Stimulated activated CD4-positive, alpha-beta T cell treated with anti-CD3 and anti-CD28 coated beads, Interleukin-4, amount 100 ng/mL, for 4 hours (primary cell): ENCODE results near the gene GLMP.

Source experiments
- DNase-seq, 2 experiments: peaks; one replicate each; pipeline ENCODE4 v3.0.0-alpha.2; 2020

Gene GLMP

DNA sequence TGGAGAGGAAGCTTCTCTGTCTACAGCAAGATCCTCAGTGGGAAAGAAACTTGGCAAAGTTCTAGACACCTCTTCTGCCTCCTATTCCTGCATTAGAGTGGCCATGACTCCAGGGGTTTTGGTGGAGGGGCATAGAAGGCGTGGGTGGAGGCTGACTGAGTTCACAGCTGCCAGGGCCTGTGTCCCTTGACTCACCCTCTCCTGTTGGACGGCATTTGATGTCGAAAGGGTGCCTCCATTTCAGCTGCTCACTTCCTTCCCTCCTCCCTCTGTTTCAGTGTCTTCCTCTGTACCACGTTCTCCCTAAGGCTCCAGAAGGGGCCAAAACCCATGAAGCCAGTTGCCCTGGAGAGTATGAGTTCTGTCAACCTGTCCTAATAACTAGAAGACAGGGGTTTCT is 10.7 kb downstream of the GLMP start:
- DNase-seq: no peak

DNA sequence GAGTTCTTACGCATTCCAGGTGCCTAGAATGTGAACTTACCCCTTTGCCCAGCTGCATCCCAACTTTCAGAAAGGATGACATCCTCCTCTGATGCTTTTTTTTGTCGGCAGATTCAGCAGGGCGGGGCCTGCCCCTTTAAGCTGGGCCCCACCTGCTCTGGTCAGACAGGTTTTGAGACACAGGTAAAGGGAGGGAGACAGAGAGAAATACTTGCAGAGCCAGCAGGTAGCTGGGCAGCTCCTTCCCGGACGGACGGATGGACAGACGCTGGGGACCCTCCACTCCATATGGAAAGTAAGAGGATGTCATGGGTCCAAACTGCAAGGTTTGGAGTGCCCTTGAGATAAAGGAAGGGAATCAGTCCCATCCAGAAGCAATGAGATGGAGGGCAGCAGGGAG is 11.4 kb downstream of the GLMP start, which contains the start of gene TMEM79:
TSS of gene TMEM79 (plus strand) at position 214 of the 400 bp plus-strand sequence. CDS start 902 bp downstream, outside the sequence.
- DNase-seq: no peak

DNA sequence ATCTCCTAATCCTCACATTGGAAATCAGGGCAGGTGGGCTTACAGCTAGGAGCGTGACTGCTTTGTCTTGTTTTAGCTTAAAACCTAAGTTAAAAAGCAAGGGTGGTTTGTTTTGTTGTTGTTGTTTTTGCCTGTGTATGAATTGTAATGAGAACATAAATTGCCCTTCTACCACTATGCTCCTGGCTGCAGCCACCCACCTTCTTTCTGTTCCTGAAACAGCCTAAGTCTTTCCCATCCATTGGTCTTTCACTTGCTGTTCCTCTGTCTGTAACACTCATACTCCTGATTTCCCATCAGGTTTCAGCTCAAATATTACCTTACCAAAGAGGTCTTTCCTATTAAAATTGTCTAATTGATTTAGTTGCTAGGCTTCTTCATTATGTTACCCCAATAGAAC is 12.0 kb downstream of the GLMP start:
- no peak for DNase-seq

DNA sequence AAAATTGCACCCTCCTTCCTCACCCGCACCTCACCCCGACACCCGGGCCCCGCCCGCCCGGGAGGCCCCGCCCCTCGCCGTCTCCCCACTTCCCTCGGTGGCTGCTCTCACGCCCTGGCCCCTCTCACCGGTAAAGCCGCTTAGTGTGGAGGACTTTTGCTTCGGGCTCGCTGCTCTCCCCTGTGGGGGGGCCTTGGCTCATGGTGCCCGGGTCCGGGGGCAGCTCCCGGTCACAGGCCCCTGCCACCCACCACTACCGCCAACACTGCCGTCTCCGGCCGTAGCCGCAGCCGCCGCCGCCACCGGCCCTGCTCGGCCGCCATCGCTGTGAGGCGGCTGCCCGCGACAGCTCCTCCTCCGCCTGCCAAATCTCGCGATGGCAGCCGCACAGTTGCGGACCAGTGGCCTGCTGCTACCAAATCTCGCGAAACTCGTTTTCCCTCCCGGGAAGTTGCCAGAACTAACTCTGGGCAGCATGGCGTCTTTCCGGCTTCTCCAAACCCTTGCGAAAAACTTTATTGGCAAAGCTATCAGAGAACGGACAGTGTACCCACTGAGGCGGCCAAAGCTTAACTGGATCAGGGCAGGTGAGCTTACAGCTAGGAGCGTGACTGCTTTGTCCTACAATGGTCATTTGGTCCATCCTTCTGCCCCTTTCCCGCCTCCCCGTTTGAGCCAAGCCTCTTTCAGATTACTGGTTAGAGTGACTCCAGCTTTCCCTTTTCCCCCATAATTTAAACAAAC is 12.8 kb downstream of the GLMP start, which contains the start of gene SMG5:
TSS of gene SMG5 (minus strand) at position 347 of the 744 bp plus-strand sequence. CDS start at position 202, 145 bp downstream.
- peak; percentile 92 to 96 for DNase-seq

DNA sequence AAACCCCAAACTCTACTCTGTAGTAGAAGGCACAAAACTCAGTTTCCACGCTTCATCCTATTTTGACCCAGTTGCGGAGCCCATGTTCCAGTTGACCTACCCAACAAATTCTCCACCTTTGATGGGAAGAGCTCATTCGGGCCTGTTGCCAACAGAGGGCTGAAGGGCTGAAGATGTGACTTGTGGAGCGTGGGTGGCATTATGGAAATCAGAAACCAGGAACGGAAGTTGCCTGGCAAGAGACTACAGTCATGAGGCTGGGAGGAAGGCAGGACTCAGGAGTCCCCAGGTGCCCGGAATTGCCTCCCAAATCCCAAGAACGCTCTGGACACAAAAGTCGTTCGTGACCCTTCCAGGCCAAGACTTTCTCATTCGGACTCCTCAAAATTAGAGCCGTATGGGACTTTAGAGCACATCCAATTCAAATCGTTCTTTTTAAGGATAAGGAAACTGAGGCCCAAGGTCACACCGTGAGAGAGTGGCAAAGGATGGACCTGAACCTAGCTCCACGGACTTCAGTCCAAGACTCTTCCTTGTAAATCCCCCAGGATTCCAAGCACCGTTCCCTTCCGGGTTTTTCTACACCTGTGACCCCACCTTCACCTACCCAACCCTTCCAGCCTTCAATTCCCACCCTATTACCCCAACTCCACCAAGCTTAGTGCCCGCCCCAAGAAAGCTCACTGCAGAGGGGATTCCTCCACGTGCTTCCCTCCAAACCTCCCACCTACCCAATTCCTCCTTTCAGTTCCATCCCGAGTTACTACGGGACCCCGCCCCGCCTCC is 13.6 kb downstream of the GLMP start:
- peak in 1 of 2 experiments; percentile 10 for DNase-seq

DNA sequence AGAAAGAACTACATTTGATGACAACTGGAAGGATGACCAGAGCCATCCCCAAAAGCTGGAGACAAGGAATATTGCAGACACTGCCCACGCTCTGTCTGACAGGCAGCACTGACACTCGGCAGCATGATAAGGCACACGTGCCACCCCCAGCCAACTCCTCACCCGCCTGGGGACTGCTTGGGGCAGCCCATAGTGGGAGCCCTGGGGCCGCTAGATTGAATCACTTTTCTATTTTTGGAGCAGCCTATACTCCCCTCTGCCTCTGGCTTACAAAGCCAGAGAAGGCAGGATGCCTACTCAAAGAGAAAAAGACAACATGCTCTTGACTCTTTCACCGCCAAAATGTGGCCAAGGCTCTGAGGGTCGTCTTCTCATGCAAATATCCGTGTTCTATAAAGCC is 14.2 kb downstream of the GLMP start:
- DNase-seq: peak; percentile 36 to 53

DNA sequence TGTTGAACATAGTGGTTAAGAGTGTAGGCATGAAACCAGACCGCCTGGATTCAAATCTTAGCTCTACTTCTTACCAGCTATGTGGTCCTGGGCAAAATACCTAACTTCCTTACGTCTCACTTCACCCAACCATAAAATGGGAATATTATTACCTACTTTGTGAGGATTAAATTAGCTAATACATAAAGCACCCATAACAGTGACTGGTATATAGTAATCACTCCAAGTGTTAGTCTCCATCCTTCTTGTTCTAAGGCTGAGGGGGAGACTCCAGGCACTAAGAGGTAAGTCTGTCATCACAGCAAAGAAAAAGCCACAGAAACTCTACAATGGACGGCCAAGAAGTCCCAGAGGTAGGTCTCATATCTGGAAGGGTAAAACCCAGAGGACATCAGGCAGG is 15.6 kb downstream of the GLMP start:
- no peak for DNase-seq

DNA sequence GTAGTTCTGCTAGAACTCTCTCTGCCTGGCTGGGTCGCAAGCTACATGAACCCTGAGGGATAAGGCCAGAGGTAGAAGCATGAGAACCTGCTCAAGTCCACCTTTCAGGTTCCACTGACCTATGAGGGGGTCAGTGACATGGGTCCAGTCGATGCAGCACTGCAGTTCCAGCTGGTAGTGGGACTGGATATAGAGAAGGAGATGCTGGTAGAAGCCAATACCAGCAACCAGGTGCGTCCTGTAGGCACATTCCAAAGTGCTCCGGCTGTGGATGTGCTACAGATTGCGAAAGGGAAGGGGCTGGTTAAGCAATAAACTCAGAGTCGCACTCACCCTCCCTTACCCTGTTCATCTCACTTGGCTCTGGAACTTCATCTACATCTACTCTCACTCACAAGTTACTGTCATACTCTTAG is 18.5 kb downstream of the GLMP start:
- DNase-seq: no peak

DNA sequence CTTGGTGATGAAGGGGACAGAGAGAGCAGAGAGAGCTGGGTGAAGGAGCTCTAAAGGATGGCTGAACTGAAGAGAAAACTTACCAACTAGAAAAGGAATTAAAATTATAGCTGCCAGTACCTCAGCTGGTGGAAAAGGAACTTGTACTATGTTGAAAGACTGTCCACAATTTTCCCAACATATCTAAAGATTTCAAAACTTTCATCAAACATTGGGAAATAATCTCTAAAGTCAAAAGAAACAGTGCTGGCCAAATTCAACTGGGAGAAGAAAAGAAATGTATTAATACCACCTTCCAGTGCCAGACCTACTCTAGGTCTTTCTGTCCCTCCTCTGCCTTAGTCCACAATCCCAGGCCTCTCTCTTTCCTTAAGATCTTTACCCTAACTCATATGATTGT is 18.9 kb downstream of the GLMP start:
- no peak for DNase-seq

DNA sequence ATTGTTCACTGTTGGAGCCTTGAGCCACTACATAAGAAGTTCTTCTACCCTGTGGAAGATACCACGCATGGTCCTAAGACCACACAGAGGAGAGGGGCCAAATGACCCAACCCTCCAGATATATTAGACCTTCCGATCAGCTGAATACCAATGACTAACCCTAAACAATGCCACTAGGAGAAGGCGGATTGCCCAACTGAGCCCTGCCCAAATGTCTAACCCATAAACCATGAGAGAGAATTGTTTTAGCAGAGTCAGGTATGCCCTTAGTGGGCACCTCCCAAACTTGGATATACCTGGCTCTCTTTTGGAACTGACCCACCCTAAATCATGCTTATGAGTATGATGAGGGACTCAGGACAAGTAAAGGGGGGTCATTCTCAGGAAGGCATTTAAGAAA is 25.2 kb downstream of the GLMP start:
- DNase-seq: no peak

DNA sequence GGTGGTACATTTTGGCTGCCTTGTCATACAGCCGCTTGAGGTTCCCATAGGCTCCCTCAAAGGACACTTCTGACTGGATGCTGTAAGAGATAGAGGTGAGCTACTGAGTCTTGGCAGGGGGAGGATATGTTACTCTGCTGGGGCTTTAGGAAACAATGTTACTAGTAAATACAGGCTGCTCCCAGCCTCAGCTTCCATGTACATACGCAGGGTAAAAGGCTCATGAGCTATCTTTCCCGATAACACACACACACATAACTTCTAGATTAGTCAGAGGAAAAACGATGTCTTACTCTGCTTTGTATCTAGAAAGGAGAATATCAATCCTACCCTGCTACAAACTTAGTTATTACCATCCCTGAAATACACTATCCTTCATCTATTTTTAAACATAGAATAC is 27.1 kb downstream of the GLMP start:
- DNase-seq: no peak

DNA sequence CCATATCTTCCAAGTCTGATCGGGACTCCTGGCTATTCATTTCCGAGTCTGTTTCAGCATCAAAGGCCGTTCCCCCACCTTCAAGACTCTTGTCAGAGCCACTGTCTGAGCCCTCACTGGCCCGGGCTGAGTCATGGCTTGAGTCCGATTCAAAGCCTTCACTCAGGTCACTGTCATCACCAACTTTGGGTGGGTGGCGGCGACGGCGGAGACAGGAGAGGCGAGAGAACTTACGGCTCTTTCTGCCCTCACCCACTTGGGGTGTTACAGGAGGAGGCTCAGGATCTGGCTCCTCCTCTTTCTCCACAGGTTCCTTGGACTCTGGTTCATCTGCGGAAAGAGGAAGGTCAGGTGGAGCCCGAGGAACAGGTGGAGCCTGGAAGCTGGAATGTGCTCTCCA is 29.4 kb downstream of the GLMP start:
- no peak for DNase-seq

DNA sequence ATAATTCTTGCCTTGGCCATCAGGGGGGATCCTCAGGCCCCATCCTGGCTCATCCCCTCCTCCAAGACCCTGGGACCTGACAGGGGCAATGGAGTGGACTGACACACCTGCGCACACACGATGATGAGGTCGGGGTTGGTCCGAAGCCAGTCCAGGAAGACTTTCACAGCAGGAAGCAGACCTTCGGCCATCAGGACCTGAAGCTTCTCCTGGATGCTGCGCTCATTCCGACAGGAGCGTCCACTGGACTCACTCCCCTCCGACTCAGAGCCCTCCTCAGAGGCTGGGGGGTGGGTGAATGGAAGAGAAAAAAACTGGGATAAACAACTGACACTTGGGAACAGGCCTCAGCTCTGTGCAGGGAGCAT is 32.2 kb downstream of the GLMP start:
- DNase-seq: no peak

DNA sequence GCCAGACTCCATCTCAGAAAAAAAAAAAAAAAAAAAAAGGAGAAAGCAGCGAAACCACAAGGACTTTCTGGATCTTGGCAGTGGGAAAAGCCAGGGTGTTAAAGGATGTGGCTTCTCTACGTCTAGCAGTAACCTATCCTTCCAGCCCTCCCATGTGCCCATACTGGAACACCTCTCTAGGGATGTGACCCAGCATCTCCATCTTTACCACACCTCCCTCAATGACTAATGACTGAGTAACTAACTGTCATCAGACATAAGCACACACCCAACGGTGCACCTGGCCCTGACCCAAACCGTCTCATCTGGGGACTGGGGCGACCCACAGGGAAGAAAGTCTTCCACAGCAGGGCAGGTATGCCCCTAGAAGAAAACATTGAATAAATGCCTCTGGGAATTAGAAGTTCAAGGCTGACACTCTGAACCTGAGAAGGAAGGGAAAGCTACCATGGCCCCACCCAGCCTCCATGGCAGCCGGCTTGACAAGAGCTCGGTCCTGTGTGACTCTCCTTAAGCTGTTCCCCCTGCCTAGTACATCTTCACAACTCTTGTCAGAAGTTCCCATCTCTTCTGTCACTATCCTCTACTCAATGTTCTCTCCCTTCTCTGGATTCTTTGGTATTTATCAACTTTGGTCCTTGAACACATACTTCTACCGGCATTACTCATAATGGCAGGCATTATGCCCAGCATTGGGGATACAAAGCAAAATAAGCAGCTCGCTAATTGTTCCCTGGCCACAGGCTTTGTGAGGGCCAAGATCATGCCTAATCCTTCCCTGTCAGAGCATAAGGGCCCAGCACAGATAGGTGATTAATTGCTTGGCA is 32.8 kb downstream of the GLMP start:
- no peak for DNase-seq

DNA sequence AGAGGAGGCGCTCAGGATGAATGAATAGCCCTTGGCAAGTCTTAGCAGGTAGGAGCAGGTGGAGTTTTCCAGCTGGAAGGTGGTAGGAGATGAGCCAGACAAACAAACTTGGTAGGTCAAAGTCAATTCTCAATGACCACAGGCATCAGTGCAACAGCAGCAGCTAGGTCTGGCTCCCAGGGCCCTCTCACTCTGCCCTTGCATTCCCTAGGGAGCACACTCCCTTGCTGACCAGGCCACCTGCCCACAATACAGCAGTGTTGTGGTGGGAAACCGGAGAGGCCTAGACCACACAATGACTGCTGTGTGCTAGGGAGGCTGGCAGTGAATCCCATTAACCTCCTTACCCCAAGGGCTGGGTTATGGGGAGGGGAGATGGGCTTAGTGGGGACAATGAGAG is 34.6 kb downstream of the GLMP start:
- no peak for DNase-seq

DNA sequence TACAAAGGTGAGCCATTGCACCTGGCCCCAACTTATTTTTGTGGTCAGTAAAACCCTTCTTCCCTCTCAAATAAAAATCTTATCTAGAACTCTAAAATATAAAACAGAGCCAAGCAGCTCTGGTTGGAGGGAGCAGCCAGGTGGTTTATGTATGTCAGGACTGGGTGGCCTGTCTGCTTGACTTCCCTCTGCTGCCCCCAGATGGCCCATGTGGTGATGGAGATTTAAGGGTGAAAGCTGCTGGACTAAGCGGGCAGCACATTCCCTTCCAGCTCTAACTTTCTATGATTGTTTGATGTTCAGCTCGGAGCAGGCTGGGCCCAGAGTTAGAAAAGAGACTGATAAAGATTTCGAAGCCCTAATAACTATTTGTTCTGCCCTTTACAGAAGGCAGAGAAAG is 35.7 kb downstream of the GLMP start:
- no peak for DNase-seq

DNA sequence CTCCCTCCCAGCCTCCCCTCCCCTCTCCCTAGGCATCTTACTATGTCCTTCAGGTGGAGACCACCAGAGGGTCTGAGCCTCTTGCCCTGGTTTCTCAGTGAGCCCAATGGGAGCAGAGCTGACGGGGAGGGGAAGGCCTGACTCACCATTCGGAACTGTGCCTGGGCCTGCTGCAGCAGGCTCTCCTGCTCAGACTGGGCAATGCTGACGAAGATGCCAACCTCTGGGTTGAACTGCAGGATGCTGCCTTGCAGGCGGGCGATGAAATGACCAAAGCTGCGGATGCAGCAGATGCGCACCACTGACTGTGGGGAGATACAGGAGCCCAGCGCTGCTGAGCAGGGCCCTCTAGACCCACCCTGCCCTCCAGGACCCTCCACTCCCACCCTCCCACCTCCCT is 36.6 kb downstream of the GLMP start:
- DNase-seq: no peak

DNA sequence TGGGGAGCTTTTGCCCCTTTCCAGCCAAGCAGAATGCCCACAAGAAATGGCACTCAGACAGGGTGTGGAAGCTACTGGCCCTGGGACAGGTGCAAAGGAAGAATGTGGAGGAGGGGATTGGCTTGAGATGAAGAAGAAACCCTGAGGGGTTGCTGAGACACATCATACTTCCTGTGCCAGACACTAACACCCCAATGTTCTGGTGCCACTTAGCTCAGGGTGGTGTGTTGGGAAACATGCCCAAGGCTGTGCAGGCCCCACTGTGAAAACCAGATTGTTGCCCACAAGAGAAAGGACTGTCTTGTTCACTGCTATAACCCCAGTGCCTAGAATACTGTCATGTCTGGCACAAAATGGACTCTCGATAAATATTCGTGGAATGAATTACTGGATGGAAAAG is 37.8 kb downstream of the GLMP start:
- DNase-seq: no peak

DNA sequence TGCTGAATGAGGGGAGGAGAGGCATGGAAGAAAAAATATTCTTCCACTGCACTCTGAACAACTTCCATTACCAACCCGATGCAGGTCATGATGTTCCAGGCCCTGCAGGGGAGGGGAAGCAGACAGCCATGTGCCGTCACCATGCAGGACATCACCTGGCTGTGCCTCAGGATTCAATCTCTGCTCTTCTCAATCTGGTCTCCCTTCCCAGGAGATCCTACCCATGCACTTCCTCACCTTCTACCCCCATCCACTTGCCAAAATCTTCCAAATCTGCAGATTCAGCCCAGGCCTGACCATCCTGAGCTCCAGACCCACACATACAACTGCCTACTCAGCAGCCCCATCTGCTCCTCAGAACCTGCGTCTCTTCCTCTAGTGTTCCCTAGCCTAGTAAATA is 41.8 kb downstream of the GLMP start:
- DNase-seq: no peak

DNA sequence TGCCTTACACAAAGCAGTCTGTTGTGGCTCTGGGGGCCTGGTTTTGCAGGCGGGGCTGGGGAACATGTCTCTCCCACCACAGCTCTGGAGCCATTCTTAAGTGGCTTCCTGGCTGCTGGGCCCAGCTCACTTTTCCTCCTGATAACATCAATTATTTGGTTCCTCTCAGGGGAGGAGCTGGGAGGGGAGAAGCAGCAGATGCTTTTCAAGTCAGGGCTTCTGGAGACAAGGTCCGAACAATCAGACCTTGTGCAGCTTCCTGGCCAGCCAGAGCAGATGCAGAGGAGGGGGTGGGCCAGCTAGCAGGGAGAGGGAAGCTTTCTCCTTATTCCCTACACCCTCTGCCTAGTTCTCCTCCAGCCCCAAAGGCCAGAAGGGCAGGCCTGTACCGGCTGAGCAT is 44.0 kb downstream of the GLMP start:
- no peak for DNase-seq

DNA sequence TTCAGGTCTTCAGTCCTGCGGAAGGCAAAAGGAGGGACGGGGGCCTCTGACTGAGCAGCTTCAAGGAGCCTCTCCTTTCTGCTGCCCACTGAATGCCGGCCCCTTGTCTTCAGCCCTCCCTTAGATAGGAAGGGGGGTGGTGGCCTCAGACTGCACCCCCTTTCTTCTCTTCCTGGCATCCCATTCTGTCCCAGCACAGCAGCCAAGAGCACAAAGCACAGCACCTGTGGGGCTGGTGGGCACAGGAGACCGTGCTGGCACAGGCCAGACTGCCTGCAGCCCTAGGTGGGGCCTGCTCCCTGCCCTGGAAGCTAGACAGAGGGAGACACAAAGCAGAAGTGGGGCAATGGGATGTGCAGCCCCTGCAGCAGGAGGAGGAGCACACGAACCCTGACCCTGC is 45.9 kb downstream of the GLMP start:
- DNase-seq: no peak

DNA sequence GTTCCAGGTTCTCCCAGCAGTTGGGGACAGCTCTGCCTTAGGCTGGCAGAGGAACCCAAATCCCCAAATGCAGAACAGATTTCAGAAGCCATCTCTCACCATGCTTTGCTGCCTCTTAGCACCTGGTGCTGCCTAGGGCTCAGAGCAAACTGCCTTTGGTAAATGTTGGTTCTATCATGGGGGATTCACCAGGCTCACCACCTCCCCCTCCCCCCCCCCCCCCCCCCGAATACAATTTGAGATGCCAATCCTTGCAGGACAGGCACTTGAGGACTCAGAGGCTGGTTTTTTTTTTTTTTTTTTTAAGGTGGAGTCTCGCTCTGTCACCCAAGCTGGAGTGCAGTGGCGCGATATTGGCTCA is 47.2 kb downstream of the GLMP start:
- no peak for DNase-seq

DNA sequence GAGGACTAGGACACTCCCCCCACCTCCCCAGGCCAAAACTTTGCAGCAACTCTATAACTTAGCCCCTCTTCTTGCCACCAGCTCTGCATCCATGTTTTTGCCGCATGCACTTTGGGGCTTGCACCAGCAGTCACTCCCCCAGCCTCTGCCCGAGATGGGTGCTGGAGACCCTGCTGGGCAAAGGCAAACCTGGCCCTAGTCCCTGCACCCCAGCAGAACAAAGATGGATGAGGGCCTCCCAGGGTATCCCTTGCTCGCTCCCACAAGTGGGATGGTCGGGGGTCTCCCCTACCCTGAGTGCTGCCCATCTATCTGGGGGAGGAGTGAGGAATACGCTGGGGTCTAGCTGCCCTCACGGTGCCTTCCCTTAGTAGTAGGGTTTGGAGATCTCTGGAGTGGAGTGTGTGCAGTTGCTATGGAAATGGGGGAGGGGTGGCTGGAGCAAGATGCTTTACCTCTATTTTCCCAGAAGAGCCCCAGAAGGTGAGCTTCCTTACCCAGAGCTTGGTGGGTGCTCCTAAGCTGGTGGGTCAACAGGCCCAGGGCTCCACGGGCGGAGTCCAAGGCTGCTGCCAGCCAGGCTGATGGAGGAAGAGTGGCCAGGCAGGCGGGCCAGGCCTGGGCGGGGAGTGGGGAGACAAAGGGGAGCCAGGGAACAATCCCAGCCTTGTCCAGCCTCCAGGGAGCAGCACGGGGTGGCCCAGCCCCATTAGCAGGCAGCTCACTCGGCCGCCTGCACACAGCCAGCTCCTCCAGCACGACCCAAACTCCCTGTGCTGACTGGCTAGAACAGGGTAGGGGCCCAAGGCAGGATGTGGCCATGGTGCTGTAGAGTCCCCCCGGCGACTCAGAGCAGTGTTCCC is 47.8 kb downstream of the GLMP start, which contains the start of gene PAQR6:
TSS of gene PAQR6 (minus strand) at position 597 of the 863 bp plus-strand sequence. CDS start 1,325 bp downstream, outside the sequence.
- no peak for DNase-seq
